ENCODE results near the gene NSG1. TPM values are rescaled to one million over a fixed set of nuclear protein-coding genes. Genes with fewer than 3 reads are reported as not detected.

NSG1 gene
- total and polyA plus RNA-seq, 2 experiments from 2014 or later = 0.31 to 0.86 TPM

- Histone ChIP-seq H3K36me3 (ENCODE audit: low read depth) (0 out of 2 replicates have a peak, but pooled peaks cover 8% of the 10 kb centered on the region), H2AFZ (no peak overlapping the region), H4K20me1 (ENCODE audit: insufficient read depth) (no peaks in the 10 kb centered on the region), H3K9me2 (ENCODE audit: insufficient read depth) (no peaks in the 10 kb centered on the region), H3K4me2 (ENCODE audit: unreplicated experiment) (no peak overlapping the region), H3K79me2 (ENCODE audit: insufficient read depth) (no peaks in the 10 kb centered on the region), H3K4me1 (ENCODE audit: insufficient read depth) (peaks cover 14% of the 10 kb centered on the region), H3K27me3 (replicated peaks; ENCODE audit: insufficient read depth) (no peaks in the 10 kb centered on the region), H3K9ac (no peak overlapping the region), H3K9me3 (ENCODE audit: low read depth) (no peaks in the 10 kb centered on the region), H3K27ac (no peak overlapping the region), H3K4me3 (no peak overlapping the region), H3F3A (ENCODE audit: insufficient read depth) (peaks cover 8% of the 10 kb centered on the region; the same call in 1 of the 2 replicates)
- no peak for TF ChIP-seq EZH2phosphoT487 (IDR thresholded peaks at IDR 0.05; ENCODE audit: insufficient read depth, low read depth)
- no peak for TF ChIP-seq EZH2 (IDR thresholded peaks at IDR 0.05; ENCODE audit: insufficient read depth, poor library complexity, severe bottlenecking)
- in situ Hi-C loops (cut with MboI) = no loop called here
- no peak for DNase-seq
Observed at GRCh38 chr4:4438891-4439290, 52.0 kb downstream of the NSG1 start.

- Histone ChIP-seq H3K9me3 (ENCODE audit: low read depth) (no peaks in the 10 kb centered on the region), H3F3A (ENCODE audit: insufficient read depth) (peaks cover 9% of the 10 kb centered on the region; the same call in 1 of the 2 replicates), H3K4me1 (ENCODE audit: insufficient read depth) (peaks cover 18% of the 10 kb centered on the region), H3K9me2 (ENCODE audit: insufficient read depth) (no peaks in the 10 kb centered on the region), H3K36me3 (ENCODE audit: low read depth) (0 out of 2 replicates have a peak, but pooled peaks cover 8% of the 10 kb centered on the region), H3K4me3 (no peak overlapping the region), H2AFZ (no peak overlapping the region), H3K9ac (no peak overlapping the region), H3K79me2 (ENCODE audit: insufficient read depth) (peaks cover 2% of the 10 kb centered on the region; the same call in 1 of the 2 replicates), H4K20me1 (ENCODE audit: insufficient read depth) (no peaks in the 10 kb centered on the region), H3K27me3 (replicated peaks; ENCODE audit: insufficient read depth) (no peaks in the 10 kb centered on the region), H3K27ac (no peak overlapping the region), H3K4me2 (ENCODE audit: unreplicated experiment) (no peak overlapping the region)
- 74 to 77% methylated on average over 4 of the region's 4 CpGs for WGBS, 2 experiments (ENCODE audit: low coverage in 1 of 2, low lambda C conversion rate in 2 of 2, missing lambda C conversion rate in 2 of 2)
- DNase-seq = no peak
- in situ Hi-C loops (cut with MboI) = no loop called here
- TF ChIP-seq EZH2phosphoT487 (IDR thresholded peaks at IDR 0.05; ENCODE audit: insufficient read depth, low read depth) (no peak), EZH2 (IDR thresholded peaks at IDR 0.05; ENCODE audit: insufficient read depth, poor library complexity, severe bottlenecking) (no peak)
Observed at GRCh38 chr4:4439782-4440181, 52.9 kb downstream of the NSG1 start.

GRCh38 chr4:4440333-4441061 lies 53.6 kb downstream of the NSG1 start:
- H3K4me2 ChIP-seq (ENCODE audit: unreplicated experiment) = no peak overlapping the region
- H3K9me3 ChIP-seq (ENCODE audit: low read depth) = no peaks in the 10 kb centered on the region
- peaks cover 9% of the 10 kb centered on the region; the same call in 1 of the 2 replicates for H3F3A ChIP-seq (ENCODE audit: insufficient read depth)
- no peaks in the 10 kb centered on the region for H3K27me3 ChIP-seq (replicated peaks; ENCODE audit: insufficient read depth)
- in situ Hi-C loops (cut with MboI) = no loop called here
- no peaks in the 10 kb centered on the region for H4K20me1 ChIP-seq (ENCODE audit: insufficient read depth)
- 94% methylated on average over 2 of the region's 2 CpGs for WGBS, 2 experiments (ENCODE audit: low coverage in 1 of 2, low lambda C conversion rate in 2 of 2, missing lambda C conversion rate in 2 of 2)
- no peak overlapping the region for H3K4me3 ChIP-seq
- DNase-seq = no peak
- no peak overlapping the region for H3K9ac ChIP-seq
- no peaks in the 10 kb centered on the region for H3K9me2 ChIP-seq (ENCODE audit: insufficient read depth)
- no peak for TF ChIP-seq EZH2phosphoT487 (IDR thresholded peaks at IDR 0.05; ENCODE audit: insufficient read depth, low read depth)
- no peak for TF ChIP-seq EZH2 (IDR thresholded peaks at IDR 0.05; ENCODE audit: insufficient read depth, poor library complexity, severe bottlenecking)
- peaks cover 7% of the 10 kb centered on the region; the same call in 1 of the 2 replicates for H3K79me2 ChIP-seq (ENCODE audit: insufficient read depth)
- peaks cover 18% of the 10 kb centered on the region for H3K4me1 ChIP-seq (ENCODE audit: insufficient read depth)
- 0 out of 2 replicates have a peak, but pooled peaks cover 8% of the 10 kb centered on the region for H3K36me3 ChIP-seq (ENCODE audit: low read depth)
- no peak overlapping the region for H2AFZ ChIP-seq
- H3K27ac ChIP-seq = no peak overlapping the region

GRCh38 chr4:4443821-4444220 lies 56.9 kb downstream of the NSG1 start:
- Histone ChIP-seq H3K36me3 (ENCODE audit: low read depth) (no peaks in the 10 kb centered on the region), H3K9ac (no peak overlapping the region), H2AFZ (no peak overlapping the region), H4K20me1 (ENCODE audit: insufficient read depth) (no peaks in the 10 kb centered on the region), H3F3A (ENCODE audit: insufficient read depth) (peaks cover 21% of the 10 kb centered on the region), H3K79me2 (ENCODE audit: insufficient read depth) (peaks cover 7% of the 10 kb centered on the region; the same call in 1 of the 2 replicates), H3K4me3 (no peak overlapping the region), H3K9me3 (ENCODE audit: low read depth) (no peaks in the 10 kb centered on the region), H3K27ac (no peak overlapping the region), H3K4me2 (ENCODE audit: unreplicated experiment) (peak overlapping the region; percentile 31), H3K27me3 (replicated peaks; ENCODE audit: insufficient read depth) (no peaks in the 10 kb centered on the region), H3K4me1 (ENCODE audit: insufficient read depth) (peaks cover 34% of the 10 kb centered on the region), H3K9me2 (ENCODE audit: insufficient read depth) (no peaks in the 10 kb centered on the region)
- no peak for TF ChIP-seq EZH2phosphoT487 (IDR thresholded peaks at IDR 0.05; ENCODE audit: insufficient read depth, low read depth)
- no peak for TF ChIP-seq EZH2 (IDR thresholded peaks at IDR 0.05; ENCODE audit: insufficient read depth, poor library complexity, severe bottlenecking)
- WGBS, 2 experiments (ENCODE audit: low coverage in 1 of 2, low lambda C conversion rate in 2 of 2, missing lambda C conversion rate in 2 of 2) = 50 to 55% methylated on average over 2 of the region's 2 CpGs
- in situ Hi-C loops (cut with MboI) = no loop called here
- DNase-seq = peak; percentile 71

Data from GM23248 (cell line).